GM18519 (cell line): Measurements from ENCODE around the gene SLC17A5.

Source experiments
- ATAC-seq: cut with Tn5 transposase; IDR thresholded peaks from one replicate; pipeline ENCODE4 v1.9.1; 2021; ENCODE audit warnings: mild to moderate bottlenecking, moderate library complexity; ENCODE audit not compliant: unreplicated experiment, low FRiP score

SLC17A5 gene

DNA sequence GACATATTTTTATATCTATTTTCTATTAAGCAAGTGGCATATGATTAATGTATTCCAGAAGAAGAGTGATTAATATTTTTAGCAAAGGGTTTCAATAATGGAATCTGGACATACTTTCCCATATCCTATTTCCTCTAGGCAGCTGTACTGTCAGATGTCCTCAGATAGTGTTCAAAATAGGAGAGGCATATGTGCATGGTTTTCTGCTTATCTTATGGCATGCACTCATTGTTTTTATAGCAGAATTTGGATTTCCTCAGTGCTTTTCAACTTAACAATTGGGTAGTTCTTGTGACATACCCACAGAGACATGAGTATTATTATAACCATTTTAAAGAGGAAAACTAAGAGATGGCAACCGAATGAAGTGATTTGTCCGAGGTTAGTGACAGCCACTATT lies 12.6 kb upstream of the SLC17A5 start:
- no peak for ATAC-seq

DNA sequence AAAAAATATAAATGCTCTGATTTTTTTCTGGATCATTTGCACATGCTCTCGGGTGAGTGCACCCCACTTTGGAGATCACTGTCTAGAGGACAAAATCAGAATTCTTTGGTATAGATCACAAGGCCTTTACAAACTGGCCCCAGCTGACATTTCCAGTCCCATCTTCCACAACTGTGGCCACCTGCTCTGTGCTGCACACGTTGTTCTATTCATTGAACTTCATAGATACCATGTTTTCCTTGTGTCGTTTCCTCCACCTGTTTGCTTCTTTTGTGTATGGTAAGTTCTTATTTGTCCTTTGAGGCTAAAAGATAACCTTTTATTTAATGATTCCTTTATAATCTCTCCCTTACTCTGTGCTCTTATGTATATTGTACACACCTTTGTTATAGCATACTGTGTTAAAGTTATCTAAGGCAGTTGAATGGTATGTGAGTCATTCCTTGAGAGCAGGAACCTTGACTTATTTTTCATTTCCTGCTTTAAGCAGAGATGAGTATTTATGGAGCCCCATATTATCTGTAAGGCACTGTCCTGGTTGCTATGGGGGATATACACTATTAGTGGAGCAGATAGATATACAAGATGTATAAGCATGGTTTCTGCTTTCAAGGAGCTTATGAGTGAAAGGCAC lies 12.0 kb upstream of the SLC17A5 start:
- ATAC-seq: peak; percentile 93

DNA sequence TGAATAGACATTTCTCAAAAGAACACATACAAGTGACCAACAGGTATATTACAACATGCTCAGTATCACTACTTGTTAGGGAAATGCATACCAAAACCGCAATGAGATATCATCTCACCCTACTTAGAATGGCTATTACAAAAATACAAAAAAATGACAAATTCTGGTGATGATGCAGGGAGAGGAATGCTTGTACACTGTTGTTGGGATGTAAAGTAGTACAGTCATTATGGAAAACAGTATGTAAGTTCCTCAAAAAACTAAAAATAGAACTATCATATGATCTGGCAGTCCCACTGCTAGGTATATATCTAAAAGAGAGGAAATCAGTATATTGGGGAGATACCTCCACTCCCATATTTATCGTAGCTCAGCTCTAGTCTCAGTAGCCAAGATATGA lies 10.9 kb upstream of the SLC17A5 start:
- no peak for ATAC-seq

DNA sequence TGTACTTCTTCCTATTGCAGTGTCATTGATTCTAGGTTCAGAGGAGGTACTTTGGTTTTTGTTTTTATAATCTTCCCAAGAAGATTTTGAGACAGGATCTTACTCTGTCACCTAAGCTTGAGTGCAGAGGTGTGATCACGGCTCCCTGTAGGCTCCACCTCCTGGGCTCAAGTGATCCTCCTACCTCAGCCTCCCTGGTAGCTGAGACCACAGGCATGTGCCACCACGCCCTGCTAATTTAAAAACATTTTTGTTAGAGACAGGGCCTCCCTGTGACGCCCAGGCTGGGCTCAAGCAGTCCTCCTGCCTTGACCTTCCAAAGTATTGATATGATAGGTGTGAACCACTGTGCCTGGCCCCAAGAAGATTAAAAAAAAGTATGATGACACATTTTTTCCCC lies 3.4 kb upstream of the SLC17A5 start:
- no peak for ATAC-seq

DNA sequence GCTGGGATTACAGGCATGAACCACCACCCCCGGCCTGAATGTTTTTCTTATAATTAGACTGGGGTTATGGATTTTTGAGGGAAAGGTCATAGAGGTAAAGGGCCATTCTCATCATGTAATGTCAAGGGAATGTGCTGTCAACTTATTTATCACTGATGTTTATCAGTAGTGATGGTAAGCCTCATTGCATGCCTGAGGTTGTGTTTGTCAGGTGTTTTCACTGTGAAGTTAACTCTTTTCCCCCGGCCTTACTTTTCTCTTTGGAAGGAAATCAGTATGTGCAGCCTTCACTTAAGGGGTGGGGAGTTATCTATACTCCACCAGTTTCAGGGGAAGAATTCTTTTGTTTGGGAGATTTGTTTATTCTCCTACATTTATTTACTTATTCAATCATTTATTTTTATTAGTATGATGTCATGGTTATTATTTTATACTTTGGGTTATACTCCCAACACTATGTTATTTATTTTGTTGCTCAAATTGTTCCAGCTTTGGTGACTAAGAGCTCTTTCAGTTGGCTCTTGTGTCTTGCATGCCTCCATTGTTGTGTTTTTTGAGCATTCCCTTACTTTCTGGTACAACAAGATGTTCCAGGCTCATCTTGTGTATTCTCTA lies 2.8 kb upstream of the SLC17A5 start:
- no peak for ATAC-seq

DNA sequence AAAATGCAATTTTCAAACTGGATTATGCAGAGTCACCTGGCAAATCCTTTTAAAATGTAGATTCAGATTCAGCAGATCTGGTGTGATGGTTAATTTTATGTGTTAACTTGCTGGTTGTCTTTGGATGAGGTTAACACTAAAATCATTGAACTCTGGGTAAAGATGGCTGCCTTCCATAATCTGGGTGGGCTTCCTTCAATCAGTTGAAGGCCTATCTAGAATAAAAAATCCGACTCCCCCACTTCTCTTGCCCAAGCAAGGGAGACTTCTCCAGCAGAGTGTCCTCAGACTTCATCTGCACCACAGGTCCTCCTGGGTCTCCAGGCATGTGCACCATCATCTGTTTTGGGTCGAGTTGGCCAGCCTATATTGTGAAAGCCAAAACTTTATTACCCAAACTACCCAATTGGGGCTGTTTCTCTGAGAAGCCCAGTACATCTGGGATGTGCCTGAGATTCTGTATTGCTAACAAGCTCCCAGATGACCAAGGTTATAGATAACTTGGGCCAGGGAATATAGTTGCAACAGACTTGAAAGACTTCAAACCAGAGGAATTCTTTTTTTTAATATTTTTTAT lies 1.6 kb upstream of the SLC17A5 start:
- no peak for ATAC-seq

DNA sequence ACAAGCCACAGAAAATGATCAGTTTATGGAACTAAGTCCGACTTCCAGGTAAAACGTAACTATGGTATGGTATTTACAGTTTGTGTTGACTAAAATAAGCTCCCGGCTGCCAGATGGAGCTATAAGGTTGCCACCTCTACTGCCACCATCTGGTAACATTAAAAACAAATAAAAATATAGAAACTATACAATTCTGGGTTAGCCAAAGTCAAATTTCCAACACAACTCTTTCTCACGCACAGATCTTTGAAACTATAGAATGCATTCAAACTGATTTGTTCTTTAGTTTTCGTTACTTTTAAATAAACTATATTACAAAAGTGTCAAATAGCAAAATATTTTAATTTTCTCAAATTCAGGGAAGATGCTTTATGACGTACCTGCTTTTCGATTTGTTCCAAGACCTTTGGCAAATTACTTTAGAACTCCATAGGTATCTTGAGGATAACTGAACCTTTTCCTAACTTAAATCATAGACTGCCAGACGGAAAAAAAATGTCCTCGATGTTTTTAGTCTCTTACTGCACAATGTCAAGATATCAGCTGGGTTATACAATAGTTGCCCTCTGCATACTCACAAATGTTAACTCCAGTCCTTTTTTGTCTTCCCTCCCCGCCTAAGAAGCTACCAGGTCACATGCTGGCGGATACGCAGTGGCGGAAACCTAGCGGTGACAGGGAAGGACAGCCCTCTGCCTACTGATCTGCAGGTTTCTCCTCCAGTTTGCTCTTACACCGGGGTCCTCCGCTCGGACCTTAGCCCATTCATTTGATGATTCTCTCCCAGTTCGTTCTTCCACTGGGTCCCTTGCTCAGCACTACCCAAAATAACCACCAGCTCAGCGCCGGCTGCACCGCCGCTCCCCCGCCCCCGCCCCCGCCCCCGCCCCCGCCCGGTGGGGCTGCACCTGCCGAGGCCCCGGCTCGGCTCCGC lies 888 bp downstream of the SLC17A5 start:
- ATAC-seq: peak; percentile 33

DNA sequence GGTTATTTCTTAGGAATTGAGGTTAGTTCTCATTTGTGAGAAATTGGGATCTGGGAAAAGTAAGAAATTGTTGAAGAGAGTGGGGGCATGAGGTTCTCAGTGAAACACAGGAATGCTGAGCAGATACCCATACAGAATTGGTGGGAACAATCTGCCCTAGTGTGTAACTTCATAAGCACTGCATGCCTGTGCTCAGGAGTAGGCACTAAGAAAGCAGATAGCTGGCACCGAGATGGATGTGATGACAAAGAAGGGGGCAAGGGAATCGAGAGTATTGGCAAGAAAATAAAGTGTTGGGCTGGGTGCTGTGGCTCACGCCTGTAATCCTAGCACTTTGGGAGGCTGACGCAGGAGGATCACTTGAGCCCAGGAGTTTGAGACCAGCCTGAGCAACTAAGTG lies 4.0 kb downstream of the SLC17A5 start:
- ATAC-seq: no peak

DNA sequence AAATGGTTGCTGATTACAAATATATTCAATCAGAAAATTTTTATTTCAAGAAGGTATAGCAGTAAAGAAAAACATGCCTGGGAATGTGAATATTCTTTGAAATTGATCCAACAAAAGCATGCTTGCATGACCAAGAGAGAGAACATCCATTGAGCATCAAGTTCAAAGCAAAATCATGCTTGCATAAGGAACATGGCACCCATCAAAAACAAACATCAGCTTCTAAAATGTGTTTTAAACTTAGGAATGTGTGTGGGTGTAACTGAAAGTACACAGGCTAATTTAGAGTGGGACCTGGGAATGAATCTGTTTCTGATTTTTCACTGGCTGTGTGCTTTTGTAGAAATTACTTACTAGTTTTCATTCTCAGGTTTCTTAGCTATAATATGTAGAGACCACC lies 5.6 kb downstream of the SLC17A5 start:
- no peak for ATAC-seq

DNA sequence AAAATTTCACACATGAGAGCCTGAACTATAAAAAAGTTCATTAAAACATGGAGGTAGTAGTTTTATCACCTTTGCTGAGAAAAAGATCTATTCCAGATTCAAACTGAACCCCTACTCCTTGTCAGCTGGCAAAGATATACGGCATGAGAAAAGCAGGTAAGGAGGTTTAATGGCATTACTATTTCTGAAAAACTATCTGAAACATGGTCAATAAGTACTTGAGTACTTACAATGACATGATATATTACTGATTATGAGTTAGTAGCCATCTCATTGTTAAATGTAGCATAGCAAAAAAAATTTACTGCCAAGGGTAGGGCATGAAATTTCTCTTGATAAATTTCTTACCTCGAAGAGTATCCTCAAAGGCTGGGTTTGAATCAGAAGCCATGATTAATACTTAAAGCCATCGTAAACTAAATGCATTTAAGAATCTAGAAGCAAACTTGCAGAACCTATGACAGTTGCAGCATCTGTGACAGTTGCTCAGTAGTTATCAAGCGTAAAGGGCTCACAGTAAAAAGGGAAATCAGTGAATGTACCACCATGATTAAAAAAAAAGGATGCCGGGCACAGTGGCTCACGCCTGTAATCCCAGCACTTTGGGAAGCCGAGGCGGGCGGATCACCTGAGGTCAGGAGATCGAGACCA lies 8.7 kb downstream of the SLC17A5 start:
- no peak for ATAC-seq

DNA sequence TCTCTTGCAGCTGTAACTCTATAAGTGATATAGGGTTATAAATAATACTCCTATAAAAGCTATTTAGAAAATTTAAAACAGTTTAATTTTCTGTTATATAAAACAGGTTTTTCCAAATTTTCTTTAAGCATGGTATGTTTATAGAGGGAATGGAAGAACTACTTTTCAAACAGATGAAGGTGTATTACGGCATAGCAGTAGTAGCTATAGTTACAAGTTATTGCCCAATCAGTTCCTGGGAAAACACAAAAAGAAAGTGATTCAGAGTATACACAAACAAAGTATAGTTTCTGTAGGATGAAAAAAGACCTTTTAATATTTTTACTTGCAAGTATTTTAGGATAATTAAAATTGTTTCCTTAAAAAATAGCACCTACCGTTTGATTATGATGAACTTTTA lies 9.8 kb downstream of the SLC17A5 start:
- no peak for ATAC-seq

DNA sequence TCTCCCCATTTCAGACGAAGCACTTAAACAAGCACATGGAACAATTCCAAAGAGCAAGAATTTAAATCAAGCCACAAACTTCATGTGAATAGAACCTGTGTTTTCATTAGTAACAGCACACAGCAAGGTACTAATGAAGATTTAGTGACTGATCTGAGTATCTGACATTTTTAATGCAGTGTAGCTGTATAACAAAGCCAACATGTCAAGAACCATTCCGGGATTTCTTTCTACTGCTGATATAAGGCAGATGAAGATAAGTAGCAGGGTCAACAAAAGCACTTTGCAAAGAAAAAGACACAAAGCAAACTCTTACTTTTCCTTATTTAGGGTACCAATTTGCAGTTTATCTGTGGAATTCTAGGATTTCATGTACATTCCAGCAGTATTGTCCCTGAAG lies 11.3 kb downstream of the SLC17A5 start:
- no peak for ATAC-seq

DNA sequence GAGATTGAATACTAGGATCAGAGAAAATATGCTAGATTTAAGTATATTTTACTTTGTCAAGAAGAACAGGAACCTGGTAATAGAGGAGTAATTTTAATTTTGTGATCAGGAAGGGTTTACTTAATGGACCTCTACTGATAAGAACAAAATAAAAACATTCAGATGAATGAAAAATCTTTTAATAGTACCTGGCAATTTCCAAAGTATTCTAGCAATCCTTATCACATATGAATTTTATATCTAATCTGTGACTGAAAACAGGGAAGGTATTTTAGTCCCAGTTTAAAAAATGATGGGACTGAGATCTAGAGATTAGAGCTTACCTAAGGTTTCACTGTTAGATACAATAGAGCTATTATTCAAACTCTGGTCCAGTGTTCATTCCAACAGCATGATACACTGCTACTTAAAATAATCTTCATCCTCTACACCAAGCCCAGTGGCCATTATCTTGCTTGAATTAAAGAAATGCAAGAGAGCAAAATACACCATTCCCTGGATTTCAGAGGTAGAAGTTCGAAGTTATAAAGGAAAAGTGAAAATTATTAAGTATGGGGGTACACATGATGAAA lies 13.5 kb downstream of the SLC17A5 start:
- no peak for ATAC-seq

DNA sequence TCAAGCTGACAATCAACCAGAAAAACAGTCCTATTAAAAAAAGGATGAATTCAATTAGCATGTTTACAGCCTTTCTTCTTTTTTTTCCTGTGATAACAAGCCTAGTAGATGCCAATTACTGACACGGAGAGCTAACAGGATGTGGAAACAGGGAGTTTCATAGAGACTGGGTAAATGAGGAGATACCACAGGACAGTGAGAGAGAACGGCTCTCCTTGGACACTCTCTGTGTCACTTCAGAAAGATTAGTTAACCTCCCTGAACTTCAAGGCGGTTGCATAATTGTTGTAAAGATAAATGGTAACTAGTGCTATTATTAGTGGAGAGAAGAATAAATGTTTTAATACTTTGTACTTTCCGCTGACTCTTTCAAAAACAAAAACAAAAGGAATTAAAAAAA lies 14.8 kb downstream of the SLC17A5 start:
- no peak for ATAC-seq

DNA sequence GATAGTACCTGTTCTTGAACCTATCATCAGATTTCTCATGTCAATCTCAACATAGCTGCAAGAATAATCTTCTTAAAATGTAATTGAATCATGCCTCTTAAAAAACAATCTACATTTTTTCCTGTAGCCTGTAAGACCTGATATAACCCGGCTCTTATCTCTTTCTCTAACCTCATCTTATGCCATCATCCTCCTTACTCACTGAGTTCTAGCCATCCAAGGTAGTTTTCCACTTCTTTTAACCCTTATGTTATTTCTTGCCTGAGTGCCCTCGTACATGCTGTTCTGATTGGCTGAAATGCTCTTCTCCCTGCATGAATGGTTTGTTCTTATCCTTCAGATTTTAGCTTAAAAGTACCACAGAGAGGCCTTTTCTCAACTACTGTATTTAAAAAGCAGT lies 16.4 kb downstream of the SLC17A5 start:
- no peak for ATAC-seq

DNA sequence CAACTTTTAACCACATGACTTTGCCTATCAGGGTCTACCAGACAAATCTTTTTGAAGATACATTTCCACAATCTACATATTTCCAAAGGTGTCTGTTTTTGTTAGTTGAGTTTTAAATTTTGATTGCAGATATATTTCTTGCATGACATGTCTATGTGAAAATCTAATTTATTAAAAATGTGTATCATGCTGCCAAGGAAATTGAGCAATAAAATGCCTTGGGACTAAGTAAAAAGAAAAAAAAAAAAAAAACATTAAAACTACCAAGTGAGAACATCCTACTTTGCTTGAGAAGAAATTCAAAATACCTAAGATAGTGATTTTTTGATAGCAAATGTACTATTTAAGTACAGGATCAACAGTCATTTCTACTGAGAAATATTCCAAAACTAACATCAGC lies 17.7 kb downstream of the SLC17A5 start:
- ATAC-seq: no peak

DNA sequence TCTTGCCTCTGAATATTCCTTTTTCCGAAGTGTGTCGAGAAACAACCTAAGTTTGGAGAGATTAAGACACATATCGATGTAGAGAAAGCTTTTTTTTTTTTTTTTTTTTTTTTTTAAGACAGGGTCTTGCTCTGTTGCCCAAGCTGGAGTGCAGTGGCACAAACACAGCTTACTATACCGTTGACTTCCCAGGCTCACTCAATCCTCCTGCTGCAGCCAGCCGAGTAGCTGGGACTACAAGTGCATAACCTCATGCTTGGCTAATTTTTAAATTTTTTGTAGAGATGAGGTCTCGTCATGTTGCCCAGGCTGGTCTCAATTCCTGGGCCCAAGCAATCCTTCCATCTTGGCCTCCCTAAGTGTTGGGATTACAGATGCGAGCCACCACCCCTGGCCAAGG lies 21.4 kb downstream of the SLC17A5 start:
- ATAC-seq: no peak

DNA sequence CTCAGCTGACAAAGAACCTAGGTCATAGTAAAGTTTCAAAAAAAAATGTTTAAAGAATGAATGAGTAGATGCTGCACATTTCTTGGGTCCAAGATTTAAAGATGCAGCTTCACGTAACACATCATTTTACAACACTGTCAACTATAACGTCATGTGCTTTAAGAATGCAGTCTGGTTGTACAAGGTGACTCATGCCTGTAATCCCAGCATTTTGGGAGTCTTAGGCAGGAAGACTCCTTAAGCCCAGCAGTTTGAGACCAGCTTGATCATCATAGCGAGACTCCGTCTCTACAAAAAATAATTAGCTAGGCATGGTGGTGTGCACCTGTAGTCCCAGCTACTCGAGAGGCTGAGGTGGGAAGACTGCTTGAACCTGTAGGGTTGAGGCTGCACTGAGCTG lies 21.9 kb downstream of the SLC17A5 start:
- no peak for ATAC-seq

DNA sequence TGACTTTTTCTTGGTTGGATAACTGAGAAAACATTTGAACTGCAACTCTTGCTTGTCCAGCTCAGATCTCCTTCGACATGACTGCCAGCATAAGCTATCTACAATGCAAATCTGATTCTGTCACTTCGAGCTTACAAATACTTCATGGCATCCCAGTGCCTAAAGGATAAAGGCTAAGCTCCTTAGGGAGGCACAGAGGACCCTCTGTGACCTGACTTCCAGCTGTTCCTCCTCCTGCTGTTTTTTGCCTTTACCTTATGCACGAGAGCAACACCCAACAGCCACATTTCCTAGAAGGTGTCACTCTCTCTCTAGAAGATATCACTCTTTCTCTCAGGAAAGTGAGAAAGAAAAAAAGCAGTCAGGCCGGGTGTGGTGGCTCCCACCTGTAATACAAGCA lies 23.4 kb downstream of the SLC17A5 start:
- ATAC-seq: no peak

DNA sequence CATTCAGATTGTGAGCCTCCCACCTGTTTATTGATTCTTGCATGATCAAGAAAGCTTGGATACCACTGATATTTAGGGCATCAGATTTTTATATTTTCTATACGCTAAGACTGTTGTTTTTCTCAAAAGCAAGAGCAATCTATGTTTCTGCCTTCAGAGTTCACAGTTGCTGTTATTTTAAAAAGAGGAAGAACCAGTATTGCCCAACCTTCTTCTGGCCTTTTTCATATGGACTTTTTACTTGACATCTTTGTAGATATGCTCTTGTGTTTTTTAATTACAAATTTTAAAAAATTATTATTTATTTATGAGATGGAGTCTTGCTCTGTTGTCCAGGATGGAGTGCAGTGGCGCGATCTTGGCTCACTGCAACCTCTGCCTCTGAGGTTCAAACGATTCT lies 28.9 kb downstream of the SLC17A5 start:
- ATAC-seq: no peak
